GM18517 (cell line): ENCODE measurements around the gene AUTS2.

Experiments used
- ATAC-seq: cut with Tn5 transposase; IDR thresholded peaks from one replicate; pipeline ENCODE4 v1.9.1; 2021; ENCODE audit warnings: mild to moderate bottlenecking, moderate library complexity; ENCODE audit not compliant: unreplicated experiment

Gene AUTS2

GRCh38 chr7:70208236-70209063, 610.2 kb downstream of the AUTS2 start:
- ATAC-seq, result no peak

DNA sequence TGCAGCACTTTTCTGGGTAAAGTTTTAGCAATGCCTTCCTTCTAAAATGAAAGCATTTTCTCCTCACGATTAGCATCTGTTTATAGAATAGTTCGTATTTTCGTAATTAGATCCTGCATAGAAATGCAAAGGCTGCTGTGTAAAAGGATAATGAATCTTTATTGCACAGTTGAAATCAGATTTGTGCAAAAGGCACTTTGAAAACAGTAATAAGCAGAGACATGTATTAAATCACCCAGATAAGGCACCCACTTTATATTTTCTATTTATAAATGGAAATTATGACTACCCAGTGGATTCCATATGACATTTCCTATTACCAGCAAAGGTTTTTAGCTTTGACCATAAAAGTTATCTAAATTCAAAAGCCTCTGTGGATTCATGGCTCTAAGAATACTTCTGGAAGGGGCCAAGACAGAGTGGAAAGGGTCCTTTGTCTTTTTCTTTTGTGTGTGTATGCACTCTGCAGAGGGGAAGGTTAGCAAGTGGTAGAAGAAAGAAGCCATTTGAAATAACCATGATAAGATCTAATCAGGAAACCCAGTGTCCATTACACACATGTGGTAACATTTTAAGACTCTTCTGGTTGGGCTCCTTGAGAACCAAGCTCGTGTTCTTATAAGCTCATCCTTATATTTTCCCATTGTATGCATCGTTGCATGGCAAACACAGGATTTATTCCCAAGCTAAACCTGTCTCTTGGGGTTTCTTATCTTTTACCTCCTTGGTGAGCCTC, 612.1 kb downstream of the AUTS2 start:
- ATAC-seq, result no peak

DNA sequence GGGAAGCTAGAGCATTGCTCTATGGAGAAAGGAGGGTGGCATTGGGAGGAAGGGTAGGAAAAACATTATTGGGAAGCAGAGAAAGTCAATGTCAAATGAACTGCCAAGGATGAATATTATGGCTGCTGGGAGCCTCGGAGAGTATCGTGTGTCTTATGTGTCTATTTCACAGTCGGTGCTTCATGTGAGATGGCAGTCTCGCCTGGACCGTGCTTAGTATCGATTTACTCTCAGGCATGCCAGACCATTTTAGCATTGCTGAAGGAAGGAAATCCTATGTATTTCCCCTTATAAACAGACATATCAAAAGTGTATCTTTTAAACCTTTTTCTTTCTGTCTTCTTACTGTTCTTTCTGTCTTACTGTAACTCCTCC, 612.6 kb downstream of the AUTS2 start:
- no peak for ATAC-seq

DNA sequence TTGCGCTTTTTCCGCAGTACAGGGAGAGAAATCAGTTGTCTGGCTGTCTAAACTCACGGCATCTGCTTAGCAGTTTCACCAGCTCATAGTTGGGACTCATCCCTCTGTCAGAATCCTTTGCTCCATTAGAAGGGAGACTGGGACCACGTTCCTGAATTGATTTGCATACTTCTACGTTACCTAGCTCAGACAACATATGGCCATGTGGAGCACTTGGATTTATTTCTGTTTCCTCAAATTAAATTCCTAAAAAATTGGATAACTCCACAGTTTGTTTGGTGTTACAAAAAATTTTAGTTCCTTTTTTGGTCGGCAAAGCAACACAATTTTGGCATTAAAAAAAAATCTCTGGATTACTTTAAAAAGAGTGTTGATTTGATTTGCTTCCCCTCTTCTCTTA, 614.0 kb downstream of the AUTS2 start:
- no peak for ATAC-seq

DNA sequence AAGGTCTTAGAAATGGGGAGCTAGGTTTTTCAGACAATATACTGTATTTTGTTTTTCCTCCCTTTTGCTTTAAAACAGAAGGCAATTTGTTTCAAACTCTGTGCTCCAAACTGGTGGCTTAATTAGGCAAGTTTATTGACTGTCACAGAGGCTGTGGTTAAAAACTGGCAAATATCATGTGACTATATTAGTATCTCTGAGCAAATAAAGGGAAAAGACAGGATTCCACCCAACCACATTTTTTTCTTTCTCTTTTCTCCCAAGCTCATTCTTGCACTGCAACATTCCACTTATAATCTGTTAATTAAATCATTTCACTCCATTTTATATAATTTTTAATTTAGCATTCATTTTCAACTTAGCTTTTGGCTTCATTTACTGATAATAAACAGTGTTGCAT, 615.8 kb downstream of the AUTS2 start:
- ATAC-seq, result no peak

DNA sequence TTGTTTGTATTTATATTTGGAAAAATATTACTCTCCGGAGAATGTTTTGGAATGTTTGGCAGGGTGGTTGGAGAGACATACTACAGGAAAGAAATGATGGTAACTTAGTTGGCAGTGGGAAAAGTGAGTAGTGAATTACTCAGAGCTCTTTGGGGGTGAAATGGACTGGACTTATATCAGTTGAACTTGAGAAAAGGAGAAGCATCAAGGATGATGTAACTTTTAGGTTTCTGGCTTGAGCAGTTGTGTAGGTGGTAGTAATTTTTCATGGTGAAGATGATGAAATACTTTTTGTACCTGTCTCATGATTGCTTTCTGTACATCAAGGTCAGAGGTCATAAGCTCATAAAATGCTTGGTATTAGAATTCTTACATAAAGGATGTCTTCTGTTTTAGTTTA, 617.2 kb downstream of the AUTS2 start:
- no peak for ATAC-seq

GRCh38 chr7:70217571-70217970, 619.3 kb downstream of the AUTS2 start:
- ATAC-seq, result no peak

DNA sequence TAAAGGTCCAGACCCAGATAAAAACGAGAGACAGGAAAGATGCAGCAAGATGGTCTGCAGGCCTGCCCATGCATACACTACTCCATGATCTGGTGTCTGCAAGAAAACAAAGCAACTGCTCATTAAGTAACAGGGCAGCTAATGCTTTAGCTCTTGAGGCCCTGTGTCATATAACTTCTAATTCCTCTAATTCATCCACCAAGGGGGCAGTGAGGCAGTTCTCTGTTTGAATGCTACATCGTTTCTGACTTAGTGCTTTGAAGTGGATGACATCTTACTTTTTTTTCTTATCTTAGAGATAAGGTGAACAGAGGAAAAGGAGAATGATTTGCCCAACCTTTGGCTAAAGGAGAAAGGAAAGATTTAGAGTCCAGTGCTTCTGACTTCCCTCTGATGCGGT, 619.7 kb downstream of the AUTS2 start:
- ATAC-seq, result no peak

DNA sequence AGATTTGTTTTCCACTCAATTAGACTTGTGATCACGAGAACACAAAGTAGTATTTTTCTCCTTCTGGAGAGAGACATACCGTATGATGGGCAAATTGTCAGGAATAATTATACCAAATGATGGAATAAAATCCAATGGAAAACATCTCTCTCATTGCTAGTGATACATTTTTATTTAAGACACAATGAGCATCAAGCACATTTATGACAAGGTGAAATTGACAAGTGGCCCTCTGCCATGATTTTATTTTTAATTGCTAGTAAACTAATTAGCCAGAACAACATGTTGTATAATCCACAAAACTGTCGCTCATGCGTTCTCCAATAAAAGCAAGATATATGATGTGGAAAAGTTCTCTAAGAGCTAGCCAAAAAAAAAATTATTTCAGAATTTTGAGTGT, 620.8 kb downstream of the AUTS2 start:
- ATAC-seq, result no peak

DNA sequence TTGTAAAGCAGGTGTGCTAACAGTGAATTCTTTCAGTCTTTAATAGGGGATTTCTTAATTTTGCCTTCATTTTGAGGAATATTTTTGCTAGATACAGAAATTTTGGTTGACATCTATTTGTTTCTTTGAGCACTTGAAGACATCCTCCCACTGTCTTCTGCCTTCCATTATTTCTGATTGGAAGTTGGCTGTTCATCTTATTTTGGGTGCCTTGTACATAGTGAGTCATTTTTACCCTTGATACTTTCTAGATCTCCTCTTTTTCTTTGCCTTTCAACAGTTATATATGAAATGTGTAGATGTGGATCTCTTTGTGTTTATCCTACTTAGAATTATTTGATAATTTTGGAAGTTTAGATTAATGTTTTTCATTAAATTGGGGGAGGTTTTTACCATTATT, 631.0 kb downstream of the AUTS2 start:
- ATAC-seq, result no peak

DNA sequence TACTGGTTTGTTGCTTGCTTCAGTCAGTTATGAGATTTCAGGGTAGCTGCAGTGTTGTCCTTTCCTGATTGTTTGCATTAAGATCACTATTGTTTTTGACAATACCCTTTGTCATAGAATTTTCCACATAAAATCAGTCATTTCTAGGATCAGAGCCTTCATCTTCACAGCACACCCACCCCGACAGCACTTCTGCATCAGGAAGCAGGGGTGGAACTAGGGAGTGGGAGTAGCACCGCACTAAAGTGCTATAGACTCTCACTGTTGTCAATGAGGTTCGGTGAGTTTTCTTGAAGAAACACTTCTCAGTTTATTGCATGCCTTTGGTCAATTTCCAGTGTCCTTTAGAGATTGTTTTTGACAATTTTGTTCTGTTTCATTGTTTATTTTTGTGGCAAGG, 632.5 kb downstream of the AUTS2 start:
- ATAC-seq, result no peak

DNA sequence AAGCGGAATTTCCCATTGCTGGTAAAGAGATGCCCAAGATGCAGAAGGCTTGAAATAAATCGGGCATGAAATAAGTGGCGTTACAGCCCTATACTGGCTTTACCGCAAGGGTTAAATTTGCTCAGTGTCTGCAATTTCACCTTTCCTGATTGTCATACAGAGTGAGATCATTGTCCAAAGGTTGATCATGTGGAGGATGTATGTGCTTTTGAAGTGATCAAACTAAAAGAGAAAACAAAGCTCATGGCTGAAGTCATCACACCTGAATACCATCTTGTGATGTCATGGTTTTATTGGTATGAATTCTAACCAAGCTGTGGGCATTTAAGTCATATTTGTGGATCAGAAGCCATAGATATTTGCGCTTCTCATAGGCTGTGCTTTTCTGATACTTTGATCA, 635.5 kb downstream of the AUTS2 start:
- ATAC-seq, result no peak

DNA sequence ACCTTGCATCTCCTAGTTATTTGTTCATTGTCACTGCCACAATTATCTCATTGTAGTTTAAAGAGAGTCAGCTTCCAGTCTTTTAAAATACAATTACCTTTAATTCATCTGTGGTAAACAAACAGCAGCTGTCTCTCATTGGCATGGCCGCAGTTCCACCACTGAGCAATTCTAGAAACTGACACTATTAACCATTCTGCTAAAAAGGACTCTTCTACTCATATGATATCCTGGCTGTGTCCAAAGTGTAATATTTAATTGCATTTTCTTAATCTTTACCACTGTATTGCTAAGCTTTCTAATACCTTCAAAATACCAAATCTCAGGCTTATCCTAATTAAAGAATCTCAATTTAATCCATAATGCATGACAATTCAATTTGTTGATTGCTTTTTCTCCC, 639.0 kb downstream of the AUTS2 start:
- ATAC-seq, result no peak

- ATAC-seq, result peak; percentile 99
Observed at GRCh38 chr7:70237831-70238575, 639.7 kb downstream of the AUTS2 start.

GRCh38 chr7:70239918-70240317, 641.6 kb downstream of the AUTS2 start:
- ATAC-seq, result no peak

DNA sequence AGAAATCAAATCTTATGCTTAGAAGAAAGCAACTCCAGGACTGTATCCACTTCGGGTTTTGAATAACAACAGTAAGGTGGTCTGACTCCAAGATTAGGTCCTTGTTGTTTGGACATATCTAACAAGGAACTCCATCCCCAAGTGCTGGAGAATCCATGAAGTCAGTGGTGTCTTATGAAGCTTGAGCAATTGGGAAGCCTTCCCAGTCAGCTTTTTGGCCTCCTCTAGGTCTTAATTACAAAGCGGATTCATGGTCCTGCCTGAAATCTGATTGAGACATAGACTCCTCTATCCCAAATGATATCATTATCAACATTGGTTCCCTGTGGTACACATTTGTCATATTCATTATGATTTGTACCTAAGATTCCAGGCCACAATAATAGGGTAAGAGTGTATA, 642.6 kb downstream of the AUTS2 start:
- ATAC-seq, result no peak

GRCh38 chr7:70241536-70242175, 643.4 kb downstream of the AUTS2 start:
- no peak for ATAC-seq

DNA sequence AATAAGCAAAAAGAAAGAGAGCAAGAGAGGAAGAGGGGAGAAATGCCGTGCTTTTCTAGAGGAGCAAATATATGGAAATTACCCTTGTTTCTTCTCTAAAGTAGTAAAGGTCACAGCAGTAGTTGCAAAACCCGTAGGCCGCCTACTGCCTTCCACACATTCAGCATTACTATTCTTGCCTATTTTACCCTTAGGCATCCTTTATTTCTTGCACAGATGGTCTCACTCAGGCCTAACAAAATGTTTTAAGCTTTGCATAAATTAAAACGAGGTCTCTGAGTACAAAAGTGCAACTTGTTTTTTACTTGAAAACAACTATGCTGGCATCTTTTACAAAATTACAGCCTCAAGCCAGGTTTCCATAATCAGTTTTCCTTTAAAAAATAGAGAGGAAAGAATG, 644.6 kb downstream of the AUTS2 start:
- no peak for ATAC-seq

- no peak for ATAC-seq
Observed at GRCh38 chr7:70243443-70243842, 645.2 kb downstream of the AUTS2 start.

DNA sequence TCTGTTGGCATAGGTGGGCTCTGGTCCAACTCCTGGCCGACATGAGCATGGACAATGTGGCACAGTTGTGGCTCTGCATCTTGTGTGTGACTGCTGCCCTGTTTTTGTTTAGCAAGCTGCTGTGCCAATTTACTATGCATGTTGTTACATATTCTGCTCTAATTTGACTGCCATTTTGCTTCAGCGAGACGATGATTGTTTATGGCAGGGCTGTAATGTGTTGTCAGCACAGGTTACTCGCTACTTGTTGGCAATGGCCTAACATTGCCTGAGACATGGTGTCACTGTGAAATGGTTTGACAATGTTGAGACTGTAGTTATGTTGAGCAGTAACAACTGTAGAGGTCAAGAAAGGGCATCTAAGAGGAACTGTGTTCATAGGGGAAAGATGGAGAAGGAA, 659.6 kb downstream of the AUTS2 start:
- no peak for ATAC-seq

DNA sequence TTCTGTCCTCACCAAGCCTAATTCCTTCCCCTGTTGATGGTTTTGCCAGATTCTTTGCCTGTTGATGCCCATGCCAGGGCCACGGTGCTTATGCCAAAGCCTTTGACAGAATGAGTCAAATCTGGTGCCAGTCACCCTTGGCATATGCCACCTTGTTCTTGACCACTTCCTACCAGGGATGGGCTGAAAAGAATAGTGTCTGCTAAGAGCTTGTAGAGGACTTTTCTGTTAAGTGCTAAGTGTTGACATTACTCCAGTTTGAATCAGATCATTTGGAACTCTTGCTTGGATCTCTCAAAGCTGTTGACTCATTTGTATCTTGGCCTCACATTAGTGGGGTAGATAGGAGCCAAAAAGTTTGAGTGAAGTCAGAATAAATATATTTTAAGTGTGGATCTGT, 661.2 kb downstream of the AUTS2 start:
- ATAC-seq, result no peak
